ENCODE measurements around the gene SCN2A. TPM values are rescaled to one million over a fixed set of nuclear protein-coding genes. Genes with fewer than 3 reads are reported as not detected.
"Not testable (repeated sequence)": the region's sequence is repeated elsewhere in the genome, so short reads cannot be mapped to it uniquely, and the experiment has no call there.

SCN2A gene
- total and polyA plus RNA-seq, 2 donors (not counting 3 experiments of a cell fraction or from before 2014, with no cell fraction given), result not detected

DNA sequence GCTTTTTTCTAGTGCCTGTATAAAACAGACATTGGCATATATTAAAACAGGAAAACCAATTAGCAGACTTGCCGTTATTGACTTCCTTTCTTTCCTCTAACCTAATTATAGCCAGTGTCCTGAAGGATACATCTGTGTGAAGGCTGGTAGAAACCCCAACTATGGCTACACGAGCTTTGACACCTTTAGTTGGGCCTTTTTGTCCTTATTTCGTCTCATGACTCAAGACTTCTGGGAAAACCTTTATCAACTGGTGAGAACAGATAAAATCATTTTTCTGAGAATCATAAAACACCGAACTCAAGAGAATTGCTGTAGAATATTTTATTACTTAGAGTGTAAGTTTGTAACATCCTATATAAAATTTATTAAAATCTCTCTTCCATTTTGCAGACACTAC lies 74.3 kb downstream of the SCN2A start:
- dilution Hi-C loops (cut with MboI; ENCODE audit: extremely low pct_ligation_motif_present, low sequenced_read_pairs), result no loop called here
- CTCF ChIA-PET, result no interaction called here
- no peak overlapping the region for H2AFZ ChIP-seq (ENCODE audit: low read depth, low read length)
- H4K20me1 ChIP-seq (replicated peaks; ENCODE audit: control insufficient read depth, extremely low read depth, insufficient read depth, low read length), result no peaks in the 10 kb centered on the region
- DNase-seq (ENCODE audit: low read depth, low spot score) (no peak), FAIRE-seq (no peak)
- no peak for TF ChIP-seq MYC (IDR thresholded peaks at IDR 0.05; ENCODE audit: low read depth, low read length)
- no peak for TF ChIP-seq EZH2 (IDR thresholded peaks at IDR 0.05; ENCODE audit: borderline replicate concordance, low read depth, low read length, severe bottlenecking)
- TF ChIP-seq, protein P1, sequence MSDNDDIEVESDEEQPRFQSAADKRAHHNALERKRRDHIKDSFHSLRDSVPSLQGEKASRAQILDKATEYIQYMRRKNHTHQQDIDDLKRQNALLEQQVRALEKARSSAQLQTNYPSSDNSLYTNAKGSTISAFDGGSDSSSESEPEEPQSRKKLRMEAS (IDR thresholded peaks at IDR 0.05; ENCODE audit: insufficient read depth, insufficient read length), result no peak
- TF ChIP-seq POLR2AphosphoS5 (IDR thresholded peaks at IDR 0.05; ENCODE audit: insufficient read depth, low read depth, low read length), result no peak
- TF ChIP-seq, protein P2, sequence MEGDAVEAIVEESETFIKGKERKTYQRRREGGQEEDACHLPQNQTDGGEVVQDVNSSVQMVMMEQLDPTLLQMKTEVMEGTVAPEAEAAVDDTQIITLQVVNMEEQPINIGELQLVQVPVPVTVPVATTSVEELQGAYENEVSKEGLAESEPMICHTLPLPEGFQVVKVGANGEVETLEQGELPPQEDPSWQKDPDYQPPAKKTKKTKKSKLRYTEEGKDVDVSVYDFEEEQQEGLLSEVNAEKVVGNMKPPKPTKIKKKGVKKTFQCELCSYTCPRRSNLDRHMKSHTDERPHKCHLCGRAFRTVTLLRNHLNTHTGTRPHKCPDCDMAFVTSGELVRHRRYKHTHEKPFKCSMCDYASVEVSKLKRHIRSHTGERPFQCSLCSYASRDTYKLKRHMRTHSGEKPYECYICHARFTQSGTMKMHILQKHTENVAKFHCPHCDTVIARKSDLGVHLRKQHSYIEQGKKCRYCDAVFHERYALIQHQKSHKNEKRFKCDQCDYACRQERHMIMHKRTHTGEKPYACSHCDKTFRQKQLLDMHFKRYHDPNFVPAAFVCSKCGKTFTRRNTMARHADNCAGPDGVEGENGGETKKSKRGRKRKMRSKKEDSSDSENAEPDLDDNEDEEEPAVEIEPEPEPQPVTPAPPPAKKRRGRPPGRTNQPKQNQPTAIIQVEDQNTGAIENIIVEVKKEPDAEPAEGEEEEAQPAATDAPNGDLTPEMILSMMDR (IDR thresholded peaks at IDR 0.05; ENCODE audit: extremely low read depth in 1 of 2, insufficient read depth in 1 of 2, low read depth in 1 of 2, low read length in 2 of 2), result no peak
- no peak for TF ChIP-seq POLR2A (IDR thresholded peaks at IDR 0.05; ENCODE audit: low read depth, low read length)
- no peak overlapping the region for H3K4me3 ChIP-seq (replicated peaks in 1 of 3; ENCODE audit: insufficient read depth in 1 of 3, low read depth in 1 of 3, low read length in 3 of 3)
- H3K4me2 ChIP-seq (ENCODE audit: insufficient read depth, low read length), result no peak overlapping the region
- no peak overlapping the region for H3K9ac ChIP-seq (replicated peaks; ENCODE audit: extremely low read depth, insufficient read depth, low read length)
- no peaks in the 10 kb centered on the region for H3K4me1 ChIP-seq (ENCODE audit: control insufficient read depth, extremely low read depth, insufficient read depth, low read length)
- H3K27ac ChIP-seq (ENCODE audit: insufficient read depth, low read depth, low read length), result no peak overlapping the region
- no peaks in the 10 kb centered on the region for H3K9me1 ChIP-seq (replicated peaks; ENCODE audit: control insufficient read depth, extremely low read depth, insufficient read depth, low read length)
- POLR2A ChIA-PET, result no interaction called here
- BruUV-seq (replicated peaks), result no TSS peak
- peaks cover 0 to 3% of the 10 kb centered on the region in 2 experiments for H3K27me3 ChIP-seq (ENCODE audit: control insufficient read depth in 2 of 2, insufficient read depth in 2 of 2, low read length in 2 of 2)
- no peaks in the 10 kb centered on the region for H3K36me3 ChIP-seq (ENCODE audit: control insufficient read depth in 2 of 2, extremely low read depth in 1 of 2, insufficient read depth in 2 of 2, low read length in 2 of 2)
- H3K9me3 ChIP-seq (replicated peaks; ENCODE audit: control insufficient read depth, insufficient read depth, low read length), result no peaks in the 10 kb centered on the region
- intact Hi-C loops (cut with micrococcal nuclease), result no loop called here
- no peaks in the 10 kb centered on the region for H3K79me2 ChIP-seq (ENCODE audit: control insufficient read depth, insufficient read depth, low read length)

DNA sequence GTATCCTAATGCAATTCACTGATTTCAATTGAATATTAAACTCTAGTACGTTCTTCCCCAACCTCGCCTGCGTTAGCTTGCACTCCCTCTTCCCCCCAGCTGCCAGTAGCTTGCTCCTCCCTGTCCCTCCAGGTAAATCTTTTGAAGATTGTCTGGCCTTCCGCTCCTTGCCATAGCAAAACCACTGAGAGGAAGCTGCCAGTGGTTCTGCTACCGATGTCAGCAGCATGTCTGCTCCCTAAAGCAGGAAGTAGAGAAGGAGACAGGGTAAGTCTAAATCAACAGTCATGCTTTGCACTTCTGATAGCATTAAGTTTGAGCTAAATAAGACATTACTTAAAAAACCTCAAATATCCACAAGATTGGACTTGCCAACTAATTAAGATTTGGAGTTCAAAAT lies 89.1 kb downstream of the SCN2A start:
- no peaks in the 10 kb centered on the region for H3K27me3 ChIP-seq (ENCODE audit: control insufficient read depth in 2 of 2, insufficient read depth in 2 of 2, low read length in 2 of 2)
- BruUV-seq (replicated peaks), result no TSS peak
- H3K4me2 ChIP-seq (ENCODE audit: insufficient read depth, low read length), result no peak overlapping the region
- FAIRE-seq, result no peak
- H3K36me3 ChIP-seq (ENCODE audit: control insufficient read depth in 2 of 2, extremely low read depth in 1 of 2, insufficient read depth in 2 of 2, low read length in 2 of 2), result no peaks in the 10 kb centered on the region
- H3K9me1 ChIP-seq (replicated peaks; ENCODE audit: control insufficient read depth, extremely low read depth, insufficient read depth, low read length), result no peaks in the 10 kb centered on the region
- H4K20me1 ChIP-seq (replicated peaks; ENCODE audit: control insufficient read depth, extremely low read depth, insufficient read depth, low read length), result no peaks in the 10 kb centered on the region
- dilution Hi-C loops (cut with MboI; ENCODE audit: extremely low pct_ligation_motif_present, low sequenced_read_pairs) (no loop called here), intact Hi-C loops (cut with micrococcal nuclease) (no loop called here)
- no peak overlapping the region for H3K4me3 ChIP-seq (replicated peaks in 1 of 3; ENCODE audit: insufficient read depth in 1 of 3, low read depth in 1 of 3, low read length in 3 of 3)
- CTCF ChIA-PET, result interaction anchor here (1.0 kb wide), 1 partner anchor 125 kb away, joined by 4 read pairs; the partner anchor contains the start of gene SCN3A
- no peaks in the 10 kb centered on the region for H3K4me1 ChIP-seq (ENCODE audit: control insufficient read depth, extremely low read depth, insufficient read depth, low read length)
- H2AFZ ChIP-seq (ENCODE audit: low read depth, low read length), result no peak overlapping the region
- H3K9me3 ChIP-seq (replicated peaks; ENCODE audit: control insufficient read depth, insufficient read depth, low read length), result no peaks in the 10 kb centered on the region
- no peaks in the 10 kb centered on the region for H3K79me2 ChIP-seq (ENCODE audit: control insufficient read depth, insufficient read depth, low read length)
- no peak overlapping the region for H3K27ac ChIP-seq (ENCODE audit: insufficient read depth, low read depth, low read length)
- no peak for TF ChIP-seq FOS (IDR thresholded peaks at IDR 0.05; ENCODE audit: borderline replicate concordance, insufficient read depth, low read length)
- no peak for TF ChIP-seq EZH2 (IDR thresholded peaks at IDR 0.05; ENCODE audit: borderline replicate concordance, low read depth, low read length, severe bottlenecking)
- TF ChIP-seq GATA2 (IDR thresholded peaks at IDR 0.05; ENCODE audit: insufficient read depth, insufficient read length, low read depth, low read length), result no peak
- TF ChIP-seq, protein P1 (IDR thresholded peaks at IDR 0.05; ENCODE audit: insufficient read depth, insufficient read length), result no peak
- POLR2A ChIA-PET, result no interaction called here
- DNase-seq (ENCODE audit: low read depth, low spot score), result no peak
- no peak overlapping the region for H3K9ac ChIP-seq (replicated peaks; ENCODE audit: extremely low read depth, insufficient read depth, low read length)

DNA sequence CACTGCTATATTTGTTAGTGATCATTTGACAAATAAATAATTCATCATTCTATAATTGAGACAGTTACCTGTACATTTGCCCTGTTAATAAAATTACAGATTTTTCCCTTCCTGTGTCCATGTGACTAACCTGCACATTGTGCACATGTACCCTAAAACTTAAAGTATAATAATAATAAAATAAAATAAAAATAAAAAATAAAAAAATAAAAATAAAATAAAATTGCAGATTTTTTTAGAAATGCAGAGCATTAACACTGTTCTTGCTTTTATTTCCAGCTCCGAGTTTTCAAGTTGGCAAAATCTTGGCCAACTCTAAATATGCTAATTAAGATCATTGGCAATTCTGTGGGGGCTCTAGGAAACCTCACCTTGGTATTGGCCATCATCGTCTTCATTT lies 105.1 kb downstream of the SCN2A start:
- H2AFZ ChIP-seq (ENCODE audit: low read depth, low read length); intact Hi-C loops (cut with micrococcal nuclease); FAIRE-seq; H3K27me3 ChIP-seq (ENCODE audit: control insufficient read depth in 2 of 2, insufficient read depth in 2 of 2, low read length in 2 of 2); H3K9me3 ChIP-seq (replicated peaks; ENCODE audit: control insufficient read depth, insufficient read depth, low read length); H3K27ac ChIP-seq (ENCODE audit: insufficient read depth, low read depth, low read length); H3K4me3 ChIP-seq (replicated peaks in 1 of 3; ENCODE audit: insufficient read depth in 1 of 3, low read depth in 1 of 3, low read length in 3 of 3); CTCF ChIA-PET; H4K20me1 ChIP-seq (replicated peaks; ENCODE audit: control insufficient read depth, extremely low read depth, insufficient read depth, low read length); dilution Hi-C loops (cut with MboI; ENCODE audit: extremely low pct_ligation_motif_present, low sequenced_read_pairs); POLR2A ChIA-PET; H3K79me2 ChIP-seq (ENCODE audit: control insufficient read depth, insufficient read depth, low read length); H3K36me3 ChIP-seq (ENCODE audit: control insufficient read depth in 2 of 2, extremely low read depth in 1 of 2, insufficient read depth in 2 of 2, low read length in 2 of 2); H3K9ac ChIP-seq (replicated peaks; ENCODE audit: extremely low read depth, insufficient read depth, low read length); DNase-seq (ENCODE audit: low read depth, low spot score); H3K4me2 ChIP-seq (ENCODE audit: insufficient read depth, low read length); H3K9me1 ChIP-seq (replicated peaks; ENCODE audit: control insufficient read depth, extremely low read depth, insufficient read depth, low read length); H3K4me1 ChIP-seq (ENCODE audit: control insufficient read depth, extremely low read depth, insufficient read depth, low read length); BruUV-seq (replicated peaks): not testable (repeated sequence)
